ENCODE results near the gene SEMA7A. TPM values are rescaled to one million over a fixed set of nuclear protein-coding genes. Genes with fewer than 3 reads are reported as not detected.
"Not testable (repeated sequence)": the region's sequence is repeated elsewhere in the genome, so short reads cannot be mapped to it uniquely, and the experiment has no call there.

SEMA7A gene
- total and polyA plus RNA-seq, 7 experiments from 2014 or later = 1.6 to 15.7 (median 5.0) TPM; not detected in 2

GRCh38 chr15:74460871-74461846 is 27.4 kb upstream of the SEMA7A start, which contains the start of gene UBL7:
UBL7 (minus strand) TSS chr15:74461160; CDS start chr15:74458867, 2,293 bp downstream.
- Histone ChIP-seq H3K27ac (ENCODE audit: low read depth, low read length) (peak within 1 kb of the TSS; percentile 86), H3K9me3 (ENCODE audit: control insufficient read depth in 2 of 3, low read length in 3 of 3) (no peaks in the 10 kb centered on the region), H3K4me3 (ENCODE audit: low read length) (peak within 1 kb of the TSS; percentile 91), H3K27me3 (ENCODE audit: control insufficient read depth in 2 of 2, insufficient read depth in 2 of 2, low read length in 2 of 2) (no peaks in the 10 kb centered on the region), H3K4me1 (ENCODE audit: control insufficient read depth in 2 of 2, insufficient read depth in 2 of 2, low read length in 2 of 2) (peaks cover 8 to 15% of the 10 kb centered on the region in 2 donors), H3K36me3 (ENCODE audit: control insufficient read depth in 2 of 3, insufficient read depth in 3 of 3, low read length in 3 of 3) (peaks cover 0 to 21% (median 0%) of the 10 kb centered on the region in 3 experiments)
- Mint-ChIP-seq H3K27me3 (no peaks in the 10 kb centered on the region), H3K36me3 (peaks cover 4 to 30% (median 20%) of the 10 kb centered on the region in 5 donors), H3K27ac (peak within 1 kb of the TSS; percentile 78 to 96 (median 92)), H3K9me3 (peaks cover 0 to 5% (median 0%) of the 10 kb centered on the region in 11 donors), H3K4me1 (peaks cover 25 to 62% (median 55%) of the 10 kb centered on the region in 7 donors), H3K4me3 (peak within 1 kb of the TSS; percentile 88 to 98 (median 92))
- peak; percentile 99 for ATAC-seq
- POLR2A ChIA-PET = interaction anchor here (0.6 to 1.6 kb wide), 15 partner anchors 76 to 1185 kb away, joined by 3 to 8 read pairs (median 3); partner anchors contain the start of gene ARID3B
- intact Hi-C loops (cut with micrococcal nuclease) = loop anchor here (1.0 to 10.0 kb wide), 19 partner anchors 22 to 991 kb away; partner anchors contain the start of genes SIN3A (in 2 of the 2), CLK3 (in 1 of the 2), COX5A (in 1 of the 2) and EDC3 (in 1 of the 2)
- CTCF ChIA-PET = interaction anchor here (0.5 to 0.6 kb wide), 2 partner anchors 137 to 488 kb away, joined by 3 read pairs; no protein-coding TSS in a partner anchor
- peak; percentile 81 to 95 (median 90) for DNase-seq

- peaks cover 0 to 27% (median 0%) of the 10 kb centered on the region in 3 experiments for H3K36me3 ChIP-seq (ENCODE audit: control insufficient read depth in 2 of 3, insufficient read depth in 3 of 3, low read length in 3 of 3)
- CTCF ChIA-PET = no interaction called here
- H3K4me1 Mint-ChIP-seq = peaks cover 25 to 59% (median 54%) of the 10 kb centered on the region in 7 donors
- POLR2A ChIA-PET = interaction anchor here (0.8 to 1.6 kb wide), 9 partner anchors 58 to 1186 kb away, joined by 3 to 8 read pairs (median 3); no protein-coding TSS in a partner anchor
- intact Hi-C loops (cut with micrococcal nuclease) = loop anchor here (2.0 to 10.0 kb wide), 5 partner anchors 21 to 992 kb away; partner anchors contain the start of genes SIN3A (in 2 of the 2) and RPP25 (in 1 of the 2)
- H3K4me3 Mint-ChIP-seq = peak overlapping the region; percentile 88 to 98 (median 92)
- peak overlapping the region; percentile 86 for H3K27ac ChIP-seq (ENCODE audit: low read depth, low read length)
- H3K9me3 Mint-ChIP-seq = peaks cover 0 to 5% (median 0%) of the 10 kb centered on the region in 11 donors
- H3K27me3 ChIP-seq (ENCODE audit: control insufficient read depth in 2 of 2, insufficient read depth in 2 of 2, low read length in 2 of 2) = no peaks in the 10 kb centered on the region
- no peak for ATAC-seq
- no peaks in the 10 kb centered on the region for H3K9me3 ChIP-seq (ENCODE audit: control insufficient read depth in 2 of 3, low read length in 3 of 3)
- no peaks in the 10 kb centered on the region for H3K27me3 Mint-ChIP-seq
- peaks cover 4 to 36% (median 22%) of the 10 kb centered on the region in 5 donors for H3K36me3 Mint-ChIP-seq
- H3K4me3 ChIP-seq (ENCODE audit: low read length) = peak overlapping the region; percentile 91
- H3K27ac Mint-ChIP-seq = peak overlapping the region; percentile 78 to 96 (median 92)
- H3K4me1 ChIP-seq (ENCODE audit: control insufficient read depth in 2 of 2, insufficient read depth in 2 of 2, low read length in 2 of 2) = peaks cover 8 to 15% of the 10 kb centered on the region in 2 donors
- peak in 1 of 9 donors; percentile 3 for DNase-seq
Measured at GRCh38 chr15:74460298-74460697, 26.5 kb upstream of the SEMA7A start.

- H3K27me3 Mint-ChIP-seq; H3K27me3 ChIP-seq (ENCODE audit: control insufficient read depth in 2 of 2, insufficient read depth in 2 of 2, low read length in 2 of 2); CTCF ChIA-PET; ATAC-seq; DNase-seq; H3K9me3 Mint-ChIP-seq; H3K4me3 ChIP-seq (ENCODE audit: low read length); H3K9me3 ChIP-seq (ENCODE audit: control insufficient read depth in 2 of 3, low read length in 3 of 3): not testable (repeated sequence)
- Histone ChIP-seq H3K36me3 (ENCODE audit: control insufficient read depth in 2 of 3, insufficient read depth in 3 of 3, low read length in 3 of 3) (peaks cover 0 to 32% (median 2%) of the 10 kb centered on the region in 3 experiments), H3K27ac (ENCODE audit: low read depth, low read length) (peak overlapping the region; percentile 86), H3K4me1 (ENCODE audit: control insufficient read depth in 2 of 2, insufficient read depth in 2 of 2, low read length in 2 of 2) (peaks cover 8 to 15% of the 10 kb centered on the region in 2 donors)
- Mint-ChIP-seq H3K27ac (peak overlapping the region in 4 of 9 donors; percentile 79 to 94 (median 90)), H3K36me3 (peaks cover 4 to 41% (median 22%) of the 10 kb centered on the region in 5 donors), H3K4me1 (peaks cover 25 to 57% (median 55%) of the 10 kb centered on the region in 7 donors), H3K4me3 (peak overlapping the region in 7 of 10 donors; percentile 89 to 98 (median 92))
- POLR2A ChIA-PET = interaction anchor here (0.8 to 1.6 kb wide), 2 partner anchors 57 to 85 kb away, joined by 3 to 8 read pairs; no protein-coding TSS in a partner anchor
- intact Hi-C loops (cut with micrococcal nuclease) = loop anchor here (2.0 to 10.0 kb wide), 5 partner anchors 21 to 993 kb away; partner anchors contain the start of genes SIN3A (in 2 of the 2) and RPP25 (in 1 of the 2)
Measured at GRCh38 chr15:74459798-74460197, 26.0 kb upstream of the SEMA7A start.

GRCh38 chr15:74458473-74458872 is 24.7 kb upstream of the SEMA7A start:
- Histone ChIP-seq H3K36me3 (ENCODE audit: control insufficient read depth in 2 of 3, insufficient read depth in 3 of 3, low read length in 3 of 3) (peaks cover 0 to 44% (median 8%) of the 10 kb centered on the region in 3 experiments), H3K27ac (ENCODE audit: low read depth, low read length) (no peak overlapping the region), H3K4me1 (ENCODE audit: control insufficient read depth in 2 of 2, insufficient read depth in 2 of 2, low read length in 2 of 2) (peaks cover 8 to 15% of the 10 kb centered on the region in 2 donors), H3K27me3 (ENCODE audit: control insufficient read depth in 2 of 2, insufficient read depth in 2 of 2, low read length in 2 of 2) (no peaks in the 10 kb centered on the region), H3K4me3 (ENCODE audit: low read length) (no peak overlapping the region), H3K9me3 (ENCODE audit: control insufficient read depth in 2 of 3, low read length in 3 of 3) (no peaks in the 10 kb centered on the region)
- Mint-ChIP-seq H3K27me3 (no peaks in the 10 kb centered on the region), H3K27ac (peak overlapping the region in 4 of 9 donors; percentile 11 to 56 (median 28)), H3K4me3 (peak overlapping the region in 2 of 10 donors; percentile 2 to 32), H3K36me3 (peaks cover 4 to 45% (median 18%) of the 10 kb centered on the region in 5 donors), H3K4me1 (peaks cover 21 to 59% (median 45%) of the 10 kb centered on the region in 7 donors), H3K9me3 (no peaks in the 10 kb centered on the region)
- ChIA-PET CTCF (no interaction called here), POLR2A (interaction anchor here (0.6 to 1.1 kb wide), 2 partner anchors 56 to 1384 kb away, joined by 3 read pairs; no protein-coding TSS in a partner anchor)
- no peak for DNase-seq
- intact Hi-C loops (cut with micrococcal nuclease) = no loop called here
- no peak for ATAC-seq

- H3K27ac ChIP-seq (ENCODE audit: low read depth, low read length); H3K4me3 ChIP-seq (ENCODE audit: low read length); H3K9me3 ChIP-seq (ENCODE audit: control insufficient read depth in 2 of 3, low read length in 3 of 3); POLR2A ChIA-PET; DNase-seq; H3K27ac Mint-ChIP-seq; H3K9me3 Mint-ChIP-seq; intact Hi-C loops (cut with micrococcal nuclease); ATAC-seq; H3K4me3 Mint-ChIP-seq; H3K27me3 ChIP-seq (ENCODE audit: control insufficient read depth in 2 of 2, insufficient read depth in 2 of 2, low read length in 2 of 2); H3K27me3 Mint-ChIP-seq: not testable (repeated sequence)
- peaks cover 0 to 59% (median 8%) of the 10 kb centered on the region in 3 experiments for H3K36me3 ChIP-seq (ENCODE audit: control insufficient read depth in 2 of 3, insufficient read depth in 3 of 3, low read length in 3 of 3)
- H3K4me1 ChIP-seq (ENCODE audit: control insufficient read depth in 2 of 2, insufficient read depth in 2 of 2, low read length in 2 of 2) = peaks cover 8 to 14% of the 10 kb centered on the region in 2 donors
- Mint-ChIP-seq H3K36me3 (peaks cover 4 to 47% (median 22%) of the 10 kb centered on the region in 5 donors), H3K4me1 (peaks cover 16 to 51% (median 30%) of the 10 kb centered on the region in 7 donors)
- CTCF ChIA-PET = interaction anchor here (0.5 kb wide), 1 partner anchor 455 kb away, joined by 3 read pairs; no protein-coding TSS in a partner anchor
Measured at GRCh38 chr15:74457036-74457435, 23.3 kb upstream of the SEMA7A start.

Data from naive thymus-derived CD4-positive, alpha-beta T cell (primary cell).